Measurements from ENCODE around the gene ENO4.

ENO4 gene

DNA sequence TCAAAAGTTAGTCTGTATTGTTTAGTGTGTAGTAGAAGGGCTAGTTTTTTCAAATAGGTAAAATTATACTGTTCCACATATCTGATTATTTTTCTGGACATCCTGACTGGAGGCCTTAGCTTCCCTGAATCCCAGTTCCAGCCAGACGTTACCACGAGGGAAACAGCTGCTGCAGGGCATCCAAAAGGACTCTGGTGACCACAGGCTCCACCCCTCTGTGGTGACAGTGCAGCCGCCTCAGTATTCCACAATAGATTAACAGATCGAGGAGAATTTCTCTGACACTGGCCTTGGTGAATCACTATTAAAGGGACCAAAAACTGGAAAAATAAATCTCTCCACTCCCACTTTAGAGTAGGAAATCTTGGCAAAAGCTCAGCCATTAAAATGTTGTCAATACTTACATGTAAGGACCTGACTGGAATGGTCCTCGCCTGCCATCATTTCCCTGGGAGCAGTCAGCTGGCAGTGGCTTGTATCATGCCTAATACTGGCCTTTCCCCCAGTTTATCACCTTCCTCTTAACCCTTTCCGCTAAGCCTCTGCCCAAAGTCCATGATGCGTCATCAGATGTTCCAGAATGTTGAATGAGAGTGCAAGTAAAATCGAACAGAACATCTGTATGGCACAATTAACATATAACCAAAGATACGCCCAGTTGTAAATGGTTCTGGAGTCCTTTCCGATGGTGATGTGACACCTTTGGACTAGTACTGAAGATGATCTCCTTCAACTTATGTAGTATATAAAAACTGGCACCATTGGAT is 31.6 kb downstream of the ENO4 start:
- Histone ChIP-seq H3K27ac (ENCODE audit: low read depth in 2 of 2, low read length in 2 of 2) (no peak overlapping the region), H3K4me1 (ENCODE audit: control insufficient read depth in 2 of 2, insufficient read depth in 2 of 2, low read length in 2 of 2) (no peaks in the 10 kb centered on the region), H3K9ac (ENCODE audit: low read depth in 1 of 2, low read length in 2 of 2) (no peak overlapping the region), H3K4me3 (ENCODE audit: low read length in 2 of 2) (no peak overlapping the region), H3K9me3 (ENCODE audit: control insufficient read depth in 2 of 2, low read length in 2 of 2) (no peaks in the 10 kb centered on the region), H3K27me3 (ENCODE audit: control insufficient read depth in 2 of 2, insufficient read depth in 2 of 2, low read length in 2 of 2) (peaks cover 0 to 2% of the 10 kb centered on the region in 2 donors), H3K36me3 (ENCODE audit: control insufficient read depth in 2 of 2, insufficient read depth in 2 of 2, low read length in 2 of 2) (no peaks in the 10 kb centered on the region)

DNA sequence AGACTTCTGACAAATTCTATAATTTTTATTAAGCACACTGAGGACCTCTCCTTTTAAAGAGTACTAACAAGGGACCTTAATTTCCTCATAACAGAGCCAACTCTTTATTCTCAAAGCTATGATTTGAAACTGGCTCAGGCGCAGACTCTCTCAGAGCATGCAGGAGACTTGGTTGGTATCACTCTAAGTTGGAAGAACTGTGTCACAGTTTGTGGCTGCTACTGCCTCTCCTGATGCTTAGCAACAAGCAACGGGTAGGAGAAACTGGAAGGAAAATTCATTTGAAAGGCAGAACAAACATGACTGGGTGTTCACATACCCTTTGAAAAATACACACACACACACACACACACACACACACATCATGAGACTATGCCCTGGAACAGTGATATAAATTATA is 33.3 kb downstream of the ENO4 start:
- no peaks in the 10 kb centered on the region for H3K36me3 ChIP-seq (ENCODE audit: control insufficient read depth in 2 of 2, insufficient read depth in 2 of 2, low read length in 2 of 2)
- no peaks in the 10 kb centered on the region for H3K4me1 ChIP-seq (ENCODE audit: control insufficient read depth in 2 of 2, insufficient read depth in 2 of 2, low read length in 2 of 2)
- H3K4me3 ChIP-seq (ENCODE audit: low read length in 2 of 2), result no peak overlapping the region
- no peaks in the 10 kb centered on the region for H3K9me3 ChIP-seq (ENCODE audit: control insufficient read depth in 2 of 2, low read length in 2 of 2)
- no peaks in the 10 kb centered on the region for H3K27me3 ChIP-seq (ENCODE audit: control insufficient read depth in 2 of 2, insufficient read depth in 2 of 2, low read length in 2 of 2)
- H3K27ac ChIP-seq (ENCODE audit: low read depth in 2 of 2, low read length in 2 of 2), result no peak overlapping the region
- no peak overlapping the region for H3K9ac ChIP-seq (ENCODE audit: low read depth in 1 of 2, low read length in 2 of 2)

- Histone ChIP-seq H3K27me3 (ENCODE audit: control insufficient read depth in 2 of 2, insufficient read depth in 2 of 2, low read length in 2 of 2) (no peaks in the 10 kb centered on the region), H3K9me3 (ENCODE audit: control insufficient read depth in 2 of 2, low read length in 2 of 2) (no peaks in the 10 kb centered on the region), H3K4me1 (ENCODE audit: control insufficient read depth in 2 of 2, insufficient read depth in 2 of 2, low read length in 2 of 2) (peaks cover 9 to 11% of the 10 kb centered on the region in 2 donors), H3K27ac (ENCODE audit: low read depth in 2 of 2, low read length in 2 of 2) (no peak overlapping the region), H3K36me3 (ENCODE audit: control insufficient read depth in 2 of 2, insufficient read depth in 2 of 2, low read length in 2 of 2) (no peaks in the 10 kb centered on the region), H3K4me3 (ENCODE audit: low read length in 2 of 2) (no peak overlapping the region), H3K9ac (ENCODE audit: low read depth in 1 of 2, low read length in 2 of 2) (no peak overlapping the region)
Measured at GRCh38 chr10:116886772-116887171, 37.5 kb downstream of the ENO4 start.

DNA sequence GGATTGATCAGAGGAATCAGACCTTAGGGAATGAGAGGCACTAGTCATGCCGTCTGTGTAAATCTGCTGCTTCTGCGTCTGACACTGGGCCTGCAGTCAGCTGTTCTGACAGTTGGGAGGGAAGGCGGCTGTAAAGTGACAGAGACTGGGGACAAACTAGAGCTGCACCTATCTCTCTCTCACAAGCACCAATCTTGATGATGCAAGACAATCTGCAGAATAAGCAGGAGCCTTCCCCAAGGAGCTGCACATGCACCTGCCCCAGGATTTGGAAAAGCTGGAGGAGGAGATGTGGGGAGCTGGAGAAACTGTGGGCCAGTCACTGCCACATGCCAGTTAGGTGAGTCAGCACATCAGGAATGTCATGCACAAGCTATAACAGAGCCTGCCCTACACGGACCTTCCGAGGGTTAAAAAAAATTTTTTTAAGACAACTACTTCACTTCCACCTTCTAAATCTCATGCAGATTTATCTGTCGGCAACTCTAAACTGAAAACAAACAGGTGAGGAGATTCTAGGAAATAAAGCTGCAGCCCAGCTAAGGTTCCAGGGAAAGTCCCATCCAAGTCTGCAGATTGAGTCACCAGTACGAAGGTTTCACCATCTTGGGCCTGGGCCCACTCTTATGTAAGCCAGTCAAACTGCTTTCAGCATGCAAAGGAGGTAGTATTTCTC is 39.2 kb downstream of the ENO4 start:
- H3K36me3 ChIP-seq (ENCODE audit: control insufficient read depth in 2 of 2, insufficient read depth in 2 of 2, low read length in 2 of 2), result no peaks in the 10 kb centered on the region
- H3K4me3 ChIP-seq (ENCODE audit: low read length in 2 of 2), result peak overlapping the region in 1 of 2 donors; percentile 15
- H3K4me1 ChIP-seq (ENCODE audit: control insufficient read depth in 2 of 2, insufficient read depth in 2 of 2, low read length in 2 of 2), result peaks cover 9 to 19% of the 10 kb centered on the region in 2 donors
- H3K9ac ChIP-seq (ENCODE audit: low read depth in 1 of 2, low read length in 2 of 2), result no peak overlapping the region
- no peaks in the 10 kb centered on the region for H3K9me3 ChIP-seq (ENCODE audit: control insufficient read depth in 2 of 2, low read length in 2 of 2)
- H3K27me3 ChIP-seq (ENCODE audit: control insufficient read depth in 2 of 2, insufficient read depth in 2 of 2, low read length in 2 of 2), result no peaks in the 10 kb centered on the region
- H3K27ac ChIP-seq (ENCODE audit: low read depth in 2 of 2, low read length in 2 of 2), result peak overlapping the region; percentile 16 to 58

DNA sequence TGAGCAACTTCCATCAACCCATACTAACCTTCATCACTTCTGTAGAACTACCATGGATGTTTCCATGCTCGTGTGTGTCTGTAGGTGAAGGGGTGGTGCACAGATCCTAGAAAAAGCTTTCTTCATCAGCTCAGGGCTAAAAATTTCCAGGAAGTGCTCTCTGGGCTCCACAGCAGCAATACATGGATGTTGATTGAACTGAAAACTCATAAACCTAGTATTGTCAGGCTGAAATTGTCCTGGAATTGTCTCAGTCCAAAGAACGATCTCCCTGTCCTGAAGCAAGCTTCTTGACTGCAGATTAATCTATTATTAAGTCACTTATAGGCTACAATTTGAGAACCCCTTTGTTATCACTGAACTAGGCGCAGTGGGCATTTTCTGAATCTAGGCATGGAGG is 39.8 kb downstream of the ENO4 start:
- Histone ChIP-seq H3K9ac (ENCODE audit: low read depth in 1 of 2, low read length in 2 of 2) (peak overlapping the region in 1 of 2 donors; percentile 8), H3K27ac (ENCODE audit: low read depth in 2 of 2, low read length in 2 of 2) (peak overlapping the region; percentile 16 to 58)

GRCh38 chr10:116891208-116891607 is 41.9 kb downstream of the ENO4 start:
- Histone ChIP-seq H3K9ac (ENCODE audit: low read depth in 1 of 2, low read length in 2 of 2) (no peak overlapping the region), H3K9me3 (ENCODE audit: control insufficient read depth in 2 of 2, low read length in 2 of 2) (no peaks in the 10 kb centered on the region), H3K4me3 (ENCODE audit: low read length in 2 of 2) (no peak overlapping the region), H3K4me1 (ENCODE audit: control insufficient read depth in 2 of 2, insufficient read depth in 2 of 2, low read length in 2 of 2) (peaks cover 9 to 19% of the 10 kb centered on the region in 2 donors), H3K27ac (ENCODE audit: low read depth in 2 of 2, low read length in 2 of 2) (no peak overlapping the region), H3K27me3 (ENCODE audit: control insufficient read depth in 2 of 2, insufficient read depth in 2 of 2, low read length in 2 of 2) (no peaks in the 10 kb centered on the region), H3K36me3 (ENCODE audit: control insufficient read depth in 2 of 2, insufficient read depth in 2 of 2, low read length in 2 of 2) (no peaks in the 10 kb centered on the region)

More for the DNA sequence above, 39.8 kb downstream of the ENO4 start:
- peak overlapping the region in 1 of 2 donors; percentile 15 for H3K4me3 ChIP-seq (ENCODE audit: low read length in 2 of 2)
- no peaks in the 10 kb centered on the region for H3K9me3 ChIP-seq (ENCODE audit: control insufficient read depth in 2 of 2, low read length in 2 of 2)
- H3K27me3 ChIP-seq (ENCODE audit: control insufficient read depth in 2 of 2, insufficient read depth in 2 of 2, low read length in 2 of 2), result no peaks in the 10 kb centered on the region
- H3K4me1 ChIP-seq (ENCODE audit: control insufficient read depth in 2 of 2, insufficient read depth in 2 of 2, low read length in 2 of 2), result peaks cover 9 to 19% of the 10 kb centered on the region in 2 donors
- H3K36me3 ChIP-seq (ENCODE audit: control insufficient read depth in 2 of 2, insufficient read depth in 2 of 2, low read length in 2 of 2), result no peaks in the 10 kb centered on the region

DNA sequence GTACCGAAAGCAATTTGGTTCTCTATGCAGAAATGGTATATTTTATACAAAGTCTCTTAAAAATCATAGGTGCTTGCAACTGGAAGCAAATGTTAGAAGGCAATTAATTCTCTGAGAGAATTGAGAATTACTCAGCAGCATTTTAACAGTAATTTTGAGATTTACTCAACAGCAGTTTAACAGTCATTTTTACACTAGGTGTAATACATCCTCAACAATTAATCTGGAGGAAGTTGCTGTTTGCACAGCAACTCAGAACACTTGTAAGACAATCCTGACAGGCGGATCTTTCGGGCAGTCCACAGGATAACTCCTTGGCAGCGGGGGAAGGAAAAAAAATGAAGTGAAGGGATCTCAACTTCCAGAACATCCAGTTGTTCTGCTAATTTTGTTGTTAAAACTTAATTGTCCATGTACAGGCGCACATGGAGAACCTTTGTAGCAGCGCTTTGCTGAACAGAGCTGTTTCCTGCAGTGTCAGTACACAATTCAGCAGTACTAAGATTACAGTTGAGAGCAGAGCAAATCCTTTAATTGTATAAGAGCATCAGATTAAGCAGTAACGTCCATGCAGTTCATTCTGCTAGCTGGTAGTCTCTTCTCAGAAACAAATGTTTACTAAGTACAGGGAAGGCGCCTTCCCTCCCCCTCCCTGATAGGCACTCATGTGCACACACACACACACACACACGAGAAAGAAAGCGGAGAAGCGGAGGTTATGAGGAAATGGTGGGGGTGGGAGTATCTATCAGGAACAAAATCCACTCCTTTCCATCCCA is 43.8 kb downstream of the ENO4 start:
- H3K4me1 ChIP-seq (ENCODE audit: control insufficient read depth in 2 of 2, insufficient read depth in 2 of 2, low read length in 2 of 2), result peaks cover 9 to 18% of the 10 kb centered on the region in 2 donors
- no peaks in the 10 kb centered on the region for H3K36me3 ChIP-seq (ENCODE audit: control insufficient read depth in 2 of 2, insufficient read depth in 2 of 2, low read length in 2 of 2)
- no peaks in the 10 kb centered on the region for H3K27me3 ChIP-seq (ENCODE audit: control insufficient read depth in 2 of 2, insufficient read depth in 2 of 2, low read length in 2 of 2)
- no peak overlapping the region for H3K9ac ChIP-seq (ENCODE audit: low read depth in 1 of 2, low read length in 2 of 2)
- H3K9me3 ChIP-seq (ENCODE audit: control insufficient read depth in 2 of 2, low read length in 2 of 2), result no peaks in the 10 kb centered on the region
- no peak overlapping the region for H3K27ac ChIP-seq (ENCODE audit: low read depth in 2 of 2, low read length in 2 of 2)
- H3K4me3 ChIP-seq (ENCODE audit: low read length in 2 of 2), result peak overlapping the region; percentile 2 to 10

GRCh38 chr10:116893686-116894037 is 44.4 kb downstream of the ENO4 start:
- H3K27ac ChIP-seq (ENCODE audit: low read depth in 2 of 2, low read length in 2 of 2), result no peak overlapping the region
- H3K9ac ChIP-seq (ENCODE audit: low read depth in 1 of 2, low read length in 2 of 2), result no peak overlapping the region
- peaks cover 5 to 12% of the 10 kb centered on the region in 2 donors for H3K4me1 ChIP-seq (ENCODE audit: control insufficient read depth in 2 of 2, insufficient read depth in 2 of 2, low read length in 2 of 2)
- H3K27me3 ChIP-seq (ENCODE audit: control insufficient read depth in 2 of 2, insufficient read depth in 2 of 2, low read length in 2 of 2), result no peaks in the 10 kb centered on the region
- no peaks in the 10 kb centered on the region for H3K9me3 ChIP-seq (ENCODE audit: control insufficient read depth in 2 of 2, low read length in 2 of 2)
- H3K36me3 ChIP-seq (ENCODE audit: control insufficient read depth in 2 of 2, insufficient read depth in 2 of 2, low read length in 2 of 2), result no peaks in the 10 kb centered on the region
- no peak overlapping the region for H3K4me3 ChIP-seq (ENCODE audit: low read length in 2 of 2)

- Histone ChIP-seq H3K9me3 (ENCODE audit: control insufficient read depth in 2 of 2, low read length in 2 of 2) (no peaks in the 10 kb centered on the region), H3K27me3 (ENCODE audit: control insufficient read depth in 2 of 2, insufficient read depth in 2 of 2, low read length in 2 of 2) (no peaks in the 10 kb centered on the region), H3K4me3 (ENCODE audit: low read length in 2 of 2) (no peak overlapping the region), H3K9ac (ENCODE audit: low read depth in 1 of 2, low read length in 2 of 2) (no peak overlapping the region), H3K4me1 (ENCODE audit: control insufficient read depth in 2 of 2, insufficient read depth in 2 of 2, low read length in 2 of 2) (no peaks in the 10 kb centered on the region), H3K36me3 (ENCODE audit: control insufficient read depth in 2 of 2, insufficient read depth in 2 of 2, low read length in 2 of 2) (peaks cover 0 to 8% of the 10 kb centered on the region in 2 donors), H3K27ac (ENCODE audit: low read depth in 2 of 2, low read length in 2 of 2) (no peak overlapping the region)
Measured at GRCh38 chr10:116899626-116900025, 50.3 kb downstream of the ENO4 start.

GRCh38 chr10:116905845-116906210 is 56.5 kb downstream of the ENO4 start:
- Histone ChIP-seq H3K27ac (ENCODE audit: low read depth in 2 of 2, low read length in 2 of 2) (no peak overlapping the region), H3K36me3 (ENCODE audit: control insufficient read depth in 2 of 2, insufficient read depth in 2 of 2, low read length in 2 of 2) (peaks cover 0 to 8% of the 10 kb centered on the region in 2 donors), H3K4me3 (ENCODE audit: low read length in 2 of 2) (no peak overlapping the region), H3K9ac (ENCODE audit: low read depth in 1 of 2, low read length in 2 of 2) (no peak overlapping the region), H3K27me3 (ENCODE audit: control insufficient read depth in 2 of 2, insufficient read depth in 2 of 2, low read length in 2 of 2) (no peaks in the 10 kb centered on the region), H3K4me1 (ENCODE audit: control insufficient read depth in 2 of 2, insufficient read depth in 2 of 2, low read length in 2 of 2) (no peaks in the 10 kb centered on the region), H3K9me3 (ENCODE audit: control insufficient read depth in 2 of 2, low read length in 2 of 2) (no peaks in the 10 kb centered on the region)
